GM12864 (cell line): ENCODE data around the gene OR6C68.

Experiments used
- DNase-seq: peaks from one replicate; pipeline ENCODE4 v3.0.0-alpha.2; 2011; ENCODE audit warnings: low read depth
- H3K4me3 ChIP-seq: 2 replicates; pipeline ENCODE4 v1.5.1; 2011; ENCODE audit warnings: mild to moderate bottlenecking, low read depth, low read length, control low read depth
- TF ChIP-seq, protein P1 (sequence below): IDR thresholded peaks from 2 replicates; pipeline ENCODE4 v1.5.1; 2011; ENCODE audit warnings: low read depth, mild to moderate bottlenecking, moderate library complexity, low read length, control low read depth, inconsistent platforms; ENCODE audit errors: missing control alignments

The OR6C68 gene

GRCh38 chr12:55501601-55502000, 9.4 kb downstream of the OR6C68 start:
- H3K4me3 ChIP-seq, result no peak overlapping the region
- TF ChIP-seq, protein P1, sequence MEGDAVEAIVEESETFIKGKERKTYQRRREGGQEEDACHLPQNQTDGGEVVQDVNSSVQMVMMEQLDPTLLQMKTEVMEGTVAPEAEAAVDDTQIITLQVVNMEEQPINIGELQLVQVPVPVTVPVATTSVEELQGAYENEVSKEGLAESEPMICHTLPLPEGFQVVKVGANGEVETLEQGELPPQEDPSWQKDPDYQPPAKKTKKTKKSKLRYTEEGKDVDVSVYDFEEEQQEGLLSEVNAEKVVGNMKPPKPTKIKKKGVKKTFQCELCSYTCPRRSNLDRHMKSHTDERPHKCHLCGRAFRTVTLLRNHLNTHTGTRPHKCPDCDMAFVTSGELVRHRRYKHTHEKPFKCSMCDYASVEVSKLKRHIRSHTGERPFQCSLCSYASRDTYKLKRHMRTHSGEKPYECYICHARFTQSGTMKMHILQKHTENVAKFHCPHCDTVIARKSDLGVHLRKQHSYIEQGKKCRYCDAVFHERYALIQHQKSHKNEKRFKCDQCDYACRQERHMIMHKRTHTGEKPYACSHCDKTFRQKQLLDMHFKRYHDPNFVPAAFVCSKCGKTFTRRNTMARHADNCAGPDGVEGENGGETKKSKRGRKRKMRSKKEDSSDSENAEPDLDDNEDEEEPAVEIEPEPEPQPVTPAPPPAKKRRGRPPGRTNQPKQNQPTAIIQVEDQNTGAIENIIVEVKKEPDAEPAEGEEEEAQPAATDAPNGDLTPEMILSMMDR, result no peak
- no peak for DNase-seq

GRCh38 chr12:55515696-55516095, 23.5 kb downstream of the OR6C68 start:
- no peak for DNase-seq
- H3K4me3 ChIP-seq, result no peak overlapping the region
- TF ChIP-seq, protein P1, result peak; percentile 42

DNA sequence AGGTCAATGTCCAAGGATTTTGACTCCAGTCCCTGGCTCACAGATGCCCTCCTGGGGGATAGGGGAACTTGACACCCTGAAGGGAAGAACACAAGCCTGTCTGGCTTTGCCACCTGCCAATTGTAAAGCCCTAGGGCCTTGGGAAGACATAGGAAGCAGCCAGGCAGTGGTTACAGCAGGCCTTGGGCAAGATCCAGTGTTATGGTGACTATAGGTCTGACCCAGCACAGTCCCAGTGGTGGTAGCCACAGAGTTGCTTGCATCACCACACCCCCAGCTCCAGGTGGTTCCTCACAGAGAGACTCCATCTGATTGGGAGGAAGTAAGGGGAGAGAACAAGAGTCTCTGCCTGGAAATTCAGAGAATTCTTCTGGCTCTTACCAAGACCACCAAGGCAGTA, 24.2 kb downstream of the OR6C68 start:
- no peak for DNase-seq
- TF ChIP-seq, protein P1, result no peak
- H3K4me3 ChIP-seq, result no peak overlapping the region
